Stomach (tissue), 4 donors: ENCODE results near the gene TYW5.

ENCODE experiments used
- EP300 ChIP-seq: sonication (generic); formaldehyde crosslinking; IDR thresholded peaks from one replicate; pipeline ENCODE4 v1.6.1; 2017; ENCODE audit warnings: antibody characterized with exemption
- POLR2A ChIP-seq, 4 donors: fragments of 450-650 bp; IDR thresholded peaks; one replicate each; pipeline ENCODE4 v1.6.1; 2016; ENCODE audit warnings: antibody characterized with exemption in 4 of 4, control low read depth in 2 of 4, mild to moderate bottlenecking in 1 of 4, moderate library complexity in 1 of 4
- TF ChIP-seq, protein P1 (sequence below), 7 experiments: fragments of 450-650 bp in 4 of 7; fragments of 200-600 bp in 3 of 7; sonication (generic) in 3 of 7; IDR thresholded peaks; one replicate each; pipeline ENCODE4 v1.5.1; 2016 to 2019; ENCODE audit warnings: antibody characterized with exemption in 7 of 7, control low read depth in 2 of 7, mild to moderate bottlenecking in 1 of 7

DNA sequence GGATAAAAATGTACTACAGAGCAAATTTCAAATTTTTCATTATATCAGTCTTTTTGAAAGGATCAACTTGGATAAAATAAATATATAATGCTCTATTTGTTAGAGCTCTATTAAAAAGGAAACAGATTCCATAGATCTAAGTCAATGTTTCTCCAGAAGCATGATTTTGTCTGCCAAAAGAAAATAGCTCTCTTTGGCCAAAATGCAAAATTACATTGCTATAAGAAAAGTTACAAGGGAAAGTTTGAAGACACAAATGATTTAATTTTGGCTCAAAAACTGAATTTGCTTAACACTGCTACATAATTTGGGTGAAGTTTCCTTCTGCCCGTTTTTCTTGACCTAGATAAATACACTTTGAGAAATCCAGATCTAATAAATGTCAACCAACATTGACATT is 28.5 kb downstream of the TYW5 start:
- TF ChIP-seq, protein P1, sequence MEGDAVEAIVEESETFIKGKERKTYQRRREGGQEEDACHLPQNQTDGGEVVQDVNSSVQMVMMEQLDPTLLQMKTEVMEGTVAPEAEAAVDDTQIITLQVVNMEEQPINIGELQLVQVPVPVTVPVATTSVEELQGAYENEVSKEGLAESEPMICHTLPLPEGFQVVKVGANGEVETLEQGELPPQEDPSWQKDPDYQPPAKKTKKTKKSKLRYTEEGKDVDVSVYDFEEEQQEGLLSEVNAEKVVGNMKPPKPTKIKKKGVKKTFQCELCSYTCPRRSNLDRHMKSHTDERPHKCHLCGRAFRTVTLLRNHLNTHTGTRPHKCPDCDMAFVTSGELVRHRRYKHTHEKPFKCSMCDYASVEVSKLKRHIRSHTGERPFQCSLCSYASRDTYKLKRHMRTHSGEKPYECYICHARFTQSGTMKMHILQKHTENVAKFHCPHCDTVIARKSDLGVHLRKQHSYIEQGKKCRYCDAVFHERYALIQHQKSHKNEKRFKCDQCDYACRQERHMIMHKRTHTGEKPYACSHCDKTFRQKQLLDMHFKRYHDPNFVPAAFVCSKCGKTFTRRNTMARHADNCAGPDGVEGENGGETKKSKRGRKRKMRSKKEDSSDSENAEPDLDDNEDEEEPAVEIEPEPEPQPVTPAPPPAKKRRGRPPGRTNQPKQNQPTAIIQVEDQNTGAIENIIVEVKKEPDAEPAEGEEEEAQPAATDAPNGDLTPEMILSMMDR (IDR thresholded peaks at IDR 0.05): no peak
- TF ChIP-seq POLR2A (IDR thresholded peaks at IDR 0.05): no peak
- TF ChIP-seq EP300: no peak
